HG03558 (cell line): ENCODE results near the gene NID1.
"Not testable (repeated sequence)": the region's sequence is repeated elsewhere in the genome, so short reads cannot be mapped to it uniquely, and the experiment has no call there.

Experiments used
- ATAC-seq: cut with Tn5 transposase; IDR thresholded peaks from one replicate; pipeline ENCODE4 v1.9.1; 2021; ENCODE audit warnings: moderate number of reproducible peaks; ENCODE audit not compliant: unreplicated experiment; ENCODE audit errors: extremely low read depth

Gene NID1

DNA sequence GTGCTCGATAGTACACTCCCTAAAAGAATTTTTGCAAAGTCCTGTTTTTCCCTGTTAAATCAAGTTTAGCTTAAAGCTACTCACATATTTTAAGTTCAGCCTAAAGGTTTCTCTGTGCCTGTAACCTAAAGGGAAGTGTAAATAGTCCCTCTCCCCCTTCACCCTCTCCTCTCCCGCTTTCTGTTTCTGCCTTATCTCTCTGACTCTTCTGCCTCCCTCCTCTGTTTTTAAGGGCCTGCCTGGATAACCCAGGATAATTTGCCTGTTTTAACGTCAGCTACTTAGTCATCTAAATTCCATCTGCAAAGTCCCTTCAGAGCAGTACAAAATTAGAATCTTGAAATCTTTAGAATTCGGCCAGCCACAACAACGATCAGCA lies 92.6 kb downstream of the NID1 start:
- ATAC-seq = peak; percentile 22

DNA sequence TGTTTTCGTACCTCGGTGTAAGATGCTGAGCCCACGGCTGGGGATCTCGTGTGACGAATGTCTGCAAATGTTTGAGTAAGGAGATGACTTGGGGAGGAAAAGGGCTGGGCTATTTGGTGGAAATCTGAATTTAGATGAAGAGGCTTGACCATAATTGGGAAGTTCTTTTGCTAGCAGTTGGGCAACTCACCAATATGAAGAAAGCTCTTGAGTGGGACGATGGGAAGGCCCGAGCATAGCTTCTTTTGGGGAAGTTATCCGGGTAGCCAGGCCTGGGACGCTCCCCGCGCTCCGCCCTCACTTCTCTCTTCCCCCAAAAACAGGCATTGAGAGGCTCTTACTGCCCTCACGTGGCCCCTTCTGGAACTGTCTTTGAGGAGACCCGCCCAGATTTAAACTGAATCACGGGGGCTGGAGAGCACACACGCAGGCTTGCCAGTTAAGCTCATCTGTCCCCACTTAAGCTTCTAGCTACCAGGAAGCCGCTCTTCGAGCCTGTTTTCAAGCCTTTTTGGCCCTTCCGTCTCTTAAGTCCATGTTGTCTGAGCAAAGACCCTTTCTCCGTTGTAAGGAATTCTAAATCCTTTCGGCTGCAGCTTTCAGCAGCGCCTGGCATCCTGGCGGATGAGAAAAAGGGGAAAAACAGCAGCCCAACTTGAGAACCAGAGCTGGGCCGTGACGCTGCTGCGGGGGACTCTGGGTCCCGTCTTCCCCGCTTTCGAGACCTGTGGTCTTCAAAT lies 93.1 kb downstream of the NID1 start:
- ATAC-seq = peak; percentile 78

DNA sequence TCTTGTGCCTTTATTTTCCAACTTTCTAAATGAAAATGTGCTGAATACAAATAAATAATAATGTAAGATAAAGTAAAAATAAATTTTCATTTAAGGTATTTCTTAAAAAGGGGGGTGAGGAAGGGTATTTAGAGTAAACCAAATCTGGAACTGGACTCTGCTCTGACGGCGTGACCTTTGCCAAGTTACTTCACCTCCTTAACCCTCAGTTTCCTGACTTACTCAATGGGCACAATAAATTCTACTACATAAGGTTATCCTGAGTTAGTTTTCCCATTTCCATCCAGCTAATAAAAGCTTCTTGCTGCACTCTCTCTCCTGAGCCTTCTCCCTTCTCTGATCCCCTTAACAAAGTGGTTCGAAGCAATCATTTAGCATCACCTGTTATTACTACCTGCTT lies 93.9 kb downstream of the NID1 start:
- no peak for ATAC-seq

DNA sequence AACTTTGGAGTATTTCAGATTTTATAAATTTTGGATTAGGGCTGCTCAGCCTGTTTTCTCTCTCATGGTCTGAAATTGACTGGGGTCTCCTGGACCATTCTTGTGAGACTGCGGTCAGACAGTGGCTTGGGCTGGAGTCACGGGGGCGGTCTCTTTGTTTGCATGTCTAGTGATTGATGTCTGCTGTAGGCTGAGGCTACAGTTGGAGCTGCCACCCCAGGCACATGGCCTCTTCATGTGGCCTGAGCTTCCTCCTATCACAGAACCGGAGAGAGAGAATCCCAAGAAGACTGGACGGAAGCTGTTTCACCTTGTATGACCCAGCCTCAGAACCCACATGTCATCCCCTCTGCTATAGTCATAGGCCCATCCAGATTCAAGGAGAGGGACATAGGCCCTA lies 96.1 kb downstream of the NID1 start:
- no peak for ATAC-seq

DNA sequence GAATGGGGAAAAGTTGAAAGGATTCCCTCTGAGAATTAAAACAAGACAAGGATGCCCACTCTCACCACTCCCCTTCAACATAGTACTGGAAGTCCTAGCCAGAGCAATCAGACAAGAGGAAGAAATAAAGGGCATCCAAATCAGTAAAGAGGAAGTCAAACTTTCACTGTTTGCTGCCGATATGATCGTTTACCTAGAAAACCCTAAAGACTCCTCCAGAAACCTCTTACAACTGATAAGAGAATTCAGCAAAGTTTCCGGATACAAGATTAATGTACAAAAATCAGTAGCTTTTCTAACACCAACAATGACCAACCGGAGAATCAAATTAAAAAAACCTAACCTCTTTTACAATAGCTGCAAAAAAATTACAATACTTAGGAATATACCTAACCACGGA lies 98.8 kb downstream of the NID1 start:
- not testable (repeated sequence) for ATAC-seq

GRCh38 chr1:235960809-235961208 lies 104.1 kb downstream of the NID1 start:
- ATAC-seq = no peak

DNA sequence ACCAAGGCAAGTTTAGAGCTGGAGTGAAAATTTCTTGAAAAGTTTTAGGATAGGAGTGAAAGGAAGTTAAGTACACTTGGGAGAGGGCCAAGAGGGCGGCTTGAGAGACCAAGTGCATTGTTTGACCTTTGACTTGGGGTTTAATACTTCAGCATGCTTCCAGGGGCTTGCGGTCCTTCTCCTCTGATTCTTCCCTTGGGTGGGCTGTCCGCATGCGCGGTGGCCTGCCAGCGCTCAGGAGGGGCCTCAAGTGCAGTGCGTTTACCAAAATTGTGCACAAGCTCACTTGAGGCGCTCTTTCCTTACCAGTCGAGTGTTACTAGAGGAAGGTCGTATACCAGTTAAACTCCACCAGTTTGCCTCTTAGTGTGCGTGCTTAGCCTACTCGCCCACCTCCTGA lies 106.9 kb downstream of the NID1 start:
- no peak for ATAC-seq

DNA sequence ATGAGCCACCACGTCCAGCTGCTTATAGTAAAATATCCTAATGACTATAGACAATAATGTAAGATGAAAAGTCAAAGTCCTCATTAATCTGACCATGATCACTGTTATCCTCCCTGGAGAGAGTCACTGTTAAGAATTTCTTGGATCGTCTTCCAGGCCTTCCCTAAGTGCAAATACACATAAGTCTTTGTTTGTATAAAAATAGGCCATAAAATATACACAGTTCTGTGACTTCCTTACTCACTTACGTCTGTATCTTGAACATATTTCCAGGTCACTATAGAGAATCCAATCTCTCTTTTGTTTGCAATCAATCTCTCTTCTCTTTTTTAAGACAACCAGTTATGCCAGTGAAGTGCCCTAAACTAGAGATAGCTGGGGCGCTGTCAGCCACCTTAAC lies 109.1 kb downstream of the NID1 start:
- no peak for ATAC-seq

DNA sequence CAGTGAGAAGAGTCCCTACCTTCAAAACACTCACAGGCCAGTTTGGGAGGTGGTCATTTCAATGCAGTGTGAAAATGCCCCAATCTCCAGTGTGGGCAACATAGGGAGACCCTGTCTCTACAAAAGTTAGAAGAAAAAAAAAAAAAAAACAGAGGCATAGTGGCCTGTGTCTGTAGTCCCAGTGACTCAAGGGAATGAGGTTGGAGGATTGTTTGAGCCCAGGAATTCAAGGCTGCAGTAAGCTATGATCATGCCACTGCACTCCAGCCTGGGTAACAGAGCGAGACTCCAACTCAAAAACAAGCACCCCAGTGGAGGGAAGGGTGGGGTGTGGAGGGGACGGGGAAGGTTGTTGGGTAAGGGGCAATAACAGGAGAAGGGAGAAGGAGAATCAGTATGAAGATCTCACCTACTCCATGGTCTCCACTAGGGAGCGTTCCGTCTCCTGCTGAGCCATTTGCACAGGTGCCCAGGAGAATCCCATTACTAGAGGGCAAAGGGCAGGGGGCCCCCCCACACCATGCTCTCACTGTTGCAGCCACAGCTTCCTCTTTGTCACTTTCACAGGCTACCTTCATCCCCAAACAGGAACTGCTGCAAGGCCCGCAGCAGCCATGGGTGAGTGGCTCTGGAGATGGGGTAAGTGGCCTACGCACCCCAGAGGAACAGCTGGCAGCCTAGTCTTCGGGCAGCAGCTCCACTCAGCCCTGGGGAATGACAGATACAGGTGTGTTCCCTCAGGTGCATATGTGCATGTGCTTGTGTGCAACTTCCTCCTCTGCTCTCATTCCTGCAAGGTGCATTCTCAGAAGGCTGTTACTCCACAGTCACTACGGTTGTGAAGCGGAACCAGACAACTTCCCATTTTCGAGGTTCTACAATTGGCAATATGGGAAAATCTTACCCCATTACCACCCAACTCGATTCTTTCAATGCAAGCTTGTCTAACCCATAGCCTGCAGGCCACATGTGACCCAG lies 110.3 kb downstream of the NID1 start:
- peak; percentile 85 for ATAC-seq

DNA sequence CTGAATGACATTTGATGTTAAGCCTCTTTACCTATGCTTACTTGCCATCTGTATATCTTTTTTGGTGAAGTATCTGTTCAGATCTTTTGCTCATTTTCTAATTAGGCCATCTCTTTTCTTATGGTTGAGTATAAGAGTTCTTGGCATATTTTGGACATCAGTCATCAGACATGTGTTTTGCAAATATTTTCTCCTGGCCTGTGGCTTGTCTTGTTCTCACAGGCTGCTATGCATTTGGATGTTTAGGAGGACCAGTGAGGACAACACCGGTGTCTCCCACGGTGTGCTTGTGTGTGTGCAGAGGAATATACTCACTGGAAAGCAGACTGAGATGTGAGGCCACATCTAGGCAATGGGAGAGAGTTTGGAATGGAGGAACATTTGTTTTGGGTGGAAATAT lies 111.1 kb downstream of the NID1 start:
- no peak for ATAC-seq

- peak; percentile 39 for ATAC-seq
Measured at GRCh38 chr1:235952950-235953615, 111.8 kb downstream of the NID1 start.

- no peak for ATAC-seq
Measured at GRCh38 chr1:235951661-235952060, 113.2 kb downstream of the NID1 start.

DNA sequence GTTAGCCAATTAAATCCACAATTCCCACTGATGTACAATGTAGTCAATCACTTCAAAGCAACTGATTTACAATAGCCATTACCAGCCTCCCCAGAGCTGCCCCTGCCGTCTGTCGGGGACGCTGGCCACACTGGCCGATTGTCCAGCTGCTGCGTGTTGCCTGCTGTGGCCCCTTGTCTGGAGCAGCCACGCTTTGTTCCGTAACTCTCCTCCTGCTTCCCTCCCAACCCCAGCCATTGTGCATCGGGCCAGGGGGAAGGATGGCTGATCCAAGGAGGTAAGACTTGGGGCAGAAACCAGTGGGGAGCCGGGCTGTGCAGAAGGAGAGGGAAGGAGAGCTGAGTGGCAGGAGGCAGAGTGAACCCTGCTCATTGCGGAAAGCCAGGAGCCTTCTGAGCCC lies 114.6 kb downstream of the NID1 start:
- no peak for ATAC-seq

- no peak for ATAC-seq
Measured at GRCh38 chr1:235948774-235949427, 116.0 kb downstream of the NID1 start.

GRCh38 chr1:235947989-235948388 lies 116.9 kb downstream of the NID1 start:
- ATAC-seq = no peak

- ATAC-seq = no peak
Measured at GRCh38 chr1:235946571-235946981, 118.3 kb downstream of the NID1 start.

DNA sequence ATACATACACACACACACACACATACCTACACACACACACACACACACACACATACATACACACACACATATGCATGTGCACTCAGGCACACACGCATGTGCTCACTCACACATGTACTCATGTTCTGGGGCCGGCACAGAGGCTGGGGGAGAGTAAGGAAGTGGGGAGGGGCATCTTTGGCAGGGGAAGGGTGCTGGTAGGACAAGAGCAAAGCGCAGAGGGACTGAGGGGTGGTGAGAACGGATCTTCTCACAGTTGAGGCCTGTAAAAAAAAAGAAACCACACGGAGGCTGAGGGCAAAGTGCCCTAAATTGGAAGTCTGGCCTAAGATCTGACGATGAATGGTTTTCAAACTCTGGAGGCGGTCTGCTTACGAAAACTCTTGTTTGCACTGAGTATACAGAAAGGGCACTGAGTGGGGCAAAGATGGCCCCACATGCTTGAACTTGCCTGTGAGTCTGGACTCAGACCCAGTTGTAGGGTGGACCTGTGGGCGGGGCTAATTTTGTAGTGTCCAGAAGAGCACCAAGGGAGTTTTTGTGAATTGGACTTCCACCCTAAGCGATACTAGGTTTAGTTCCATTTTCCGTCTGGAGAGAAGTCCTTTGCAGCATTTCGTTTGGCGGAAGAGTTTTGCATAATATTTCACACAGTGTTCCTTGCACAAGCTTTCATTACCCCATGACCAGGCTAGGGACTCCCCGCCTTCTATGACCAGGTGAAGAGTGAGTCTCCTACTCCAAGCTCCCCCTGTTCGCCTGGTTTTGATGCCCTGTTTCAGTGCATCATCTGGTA lies 118.9 kb downstream of the NID1 start:
- no peak for ATAC-seq

DNA sequence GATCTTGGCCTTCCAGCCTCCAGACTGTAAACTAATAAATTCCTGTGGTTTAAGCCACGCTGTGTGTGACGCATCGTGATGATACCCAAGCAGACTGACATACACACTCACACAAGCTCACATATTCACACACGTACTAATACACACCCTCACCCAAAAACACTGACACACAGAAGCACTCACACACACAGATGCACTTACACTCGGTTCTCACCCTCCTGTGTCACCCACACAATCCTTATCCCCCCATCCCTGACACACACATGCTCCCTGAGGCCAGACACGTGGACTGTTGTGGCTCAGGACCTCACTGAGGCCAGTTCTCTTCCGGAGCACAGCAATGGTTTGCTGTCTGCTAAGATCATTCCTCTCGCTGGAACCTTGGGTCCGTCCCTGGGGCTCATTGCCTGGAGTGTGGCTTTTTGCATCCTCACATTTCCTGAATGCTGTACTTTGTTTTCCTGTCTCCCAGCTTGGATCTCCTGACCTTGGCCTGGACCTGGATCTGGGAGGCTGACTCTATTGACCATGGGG lies 121.2 kb downstream of the NID1 start:
- no peak for ATAC-seq

DNA sequence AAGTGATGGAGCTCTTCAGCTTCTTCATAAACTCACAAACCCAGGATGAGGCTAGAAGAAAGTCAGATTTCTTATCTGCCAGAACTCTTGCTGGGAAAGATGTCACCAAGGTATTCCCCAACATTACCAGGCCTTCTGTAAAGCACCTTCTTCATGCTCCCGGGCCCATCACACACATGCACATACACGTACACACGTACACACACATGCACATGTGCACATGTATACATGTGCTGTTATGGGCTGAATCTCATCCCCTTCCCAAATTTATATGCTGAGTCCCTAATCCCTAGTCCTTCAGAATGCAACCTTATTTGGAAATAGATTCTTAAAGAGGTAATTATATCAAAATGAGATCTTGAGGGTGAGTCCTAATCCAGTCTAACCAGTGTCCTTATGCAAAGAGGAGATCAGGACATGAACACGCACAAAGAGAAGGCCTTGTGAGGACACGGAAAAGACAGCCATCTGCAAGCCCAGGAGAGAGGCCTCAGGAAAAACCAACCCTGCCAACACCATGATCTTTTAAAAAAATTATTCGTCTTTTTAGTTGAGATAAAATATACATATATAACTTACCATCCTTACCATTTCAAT lies 121.8 kb downstream of the NID1 start:
- ATAC-seq = no peak
